Measurements from ENCODE around the gene POLA1.

POLA1 gene

GRCh38 chrX:24693453-24694202 lies at the start of gene POLA1:
POLA1 (plus strand) TSS chrX:24693918; CDS start chrX:24693962, 44 bp downstream.
- TF ChIP-seq OSR1 (CRISPR knock-in tag; IDR thresholded peaks at IDR 0.05) (no peak), SNAI2 (CRISPR knock-in tag; IDR thresholded peaks at IDR 0.05) (no peak), ISL1 (CRISPR knock-in tag; IDR thresholded peaks at IDR 0.05) (no peak), CSDC2 (CRISPR knock-in tag; IDR thresholded peaks at IDR 0.05) (no peak), ZC3H10 (CRISPR knock-in tag; IDR thresholded peaks at IDR 0.05) (no peak), CREB5 (CRISPR knock-in tag; IDR thresholded peaks at IDR 0.05; ENCODE audit: low read depth) (no peak), TSHZ2 (CRISPR knock-in tag; IDR thresholded peaks at IDR 0.05) (no peak), ZNF70 (CRISPR knock-in tag; IDR thresholded peaks at IDR 0.05) (no peak), ZNF8 (CRISPR knock-in tag; IDR thresholded peaks at IDR 0.05) (no peak), GLIS3 (CRISPR knock-in tag; IDR thresholded peaks at IDR 0.05) (no peak), TOX (CRISPR knock-in tag; IDR thresholded peaks at IDR 0.05; ENCODE audit: borderline replicate concordance) (no peak), POU6F1 (CRISPR knock-in tag; IDR thresholded peaks at IDR 0.05; ENCODE audit: borderline replicate concordance, low read depth) (no peak), ZNF565 (CRISPR knock-in tag; conservative IDR thresholded peaks at IDR 0.05; ENCODE audit: low read depth) (no peak), BACH2 (CRISPR knock-in tag; IDR thresholded peaks at IDR 0.05; ENCODE audit: borderline replicate concordance) (no peak), PPARA (CRISPR knock-in tag; IDR thresholded peaks at IDR 0.05; ENCODE audit: borderline replicate concordance) (no peak), PATZ1 (CRISPR knock-in tag; IDR thresholded peaks at IDR 0.05; ENCODE audit: borderline replicate concordance) (no peak)
- TF ChIP-seq, protein P1, sequence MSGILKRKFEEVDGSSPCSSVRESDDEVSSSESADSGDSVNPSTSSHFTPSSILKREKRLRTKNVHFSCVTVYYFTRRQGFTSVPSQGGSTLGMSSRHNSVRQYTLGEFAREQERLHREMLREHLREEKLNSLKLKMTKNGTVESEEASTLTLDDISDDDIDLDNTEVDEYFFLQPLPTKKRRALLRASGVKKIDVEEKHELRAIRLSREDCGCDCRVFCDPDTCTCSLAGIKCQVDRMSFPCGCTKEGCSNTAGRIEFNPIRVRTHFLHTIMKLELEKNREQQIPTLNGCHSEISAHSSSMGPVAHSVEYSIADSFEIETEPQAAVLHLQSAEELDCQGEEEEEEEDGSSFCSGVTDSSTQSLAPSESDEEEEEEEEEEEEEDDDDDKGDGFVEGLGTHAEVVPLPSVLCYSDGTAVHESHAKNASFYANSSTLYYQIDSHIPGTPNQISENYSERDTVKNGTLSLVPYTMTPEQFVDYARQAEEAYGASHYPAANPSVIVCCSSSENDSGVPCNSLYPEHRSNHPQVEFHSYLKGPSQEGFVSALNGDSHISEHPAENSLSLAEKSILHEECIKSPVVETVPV (CRISPR knock-in tag; IDR thresholded peaks at IDR 0.05), result no peak
- ATAC-seq, result peak; percentile 97

DNA sequence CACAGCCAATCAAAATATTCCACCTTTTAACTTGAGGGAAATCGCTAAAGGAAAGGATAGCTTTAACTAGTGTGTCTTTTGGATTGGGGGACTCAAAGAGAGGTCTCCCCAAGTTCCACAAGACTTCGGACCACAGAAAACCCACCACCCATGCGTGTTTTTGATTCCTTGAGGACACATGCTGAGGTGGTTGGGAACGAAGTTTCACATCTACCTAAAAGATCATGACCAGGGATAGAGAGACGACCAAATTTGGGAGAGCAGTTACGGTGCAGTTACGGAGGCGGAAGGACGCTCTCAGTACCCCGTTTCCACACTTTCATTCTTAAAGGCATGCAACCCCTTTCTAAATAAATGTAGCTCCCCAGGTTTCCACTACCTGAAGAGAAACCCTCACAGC lies 47.7 kb upstream of the POLA1 start:
- ATAC-seq, result no peak
- TF ChIP-seq ZNF565 (CRISPR knock-in tag; conservative IDR thresholded peaks at IDR 0.05; ENCODE audit: low read depth) (no peak), OSR1 (CRISPR knock-in tag; IDR thresholded peaks at IDR 0.05) (no peak), GLIS3 (CRISPR knock-in tag; IDR thresholded peaks at IDR 0.05) (no peak), POU6F1 (CRISPR knock-in tag; IDR thresholded peaks at IDR 0.05; ENCODE audit: borderline replicate concordance, low read depth) (no peak), CREB5 (CRISPR knock-in tag; IDR thresholded peaks at IDR 0.05; ENCODE audit: low read depth) (no peak), ESRRG (CRISPR knock-in tag; IDR thresholded peaks at IDR 0.05) (no peak), RARB (CRISPR knock-in tag; IDR thresholded peaks at IDR 0.05) (no peak), PPARA (CRISPR knock-in tag; IDR thresholded peaks at IDR 0.05; ENCODE audit: borderline replicate concordance) (no peak), ZFP3 (CRISPR knock-in tag; IDR thresholded peaks at IDR 0.05) (no peak), ZNF8 (CRISPR knock-in tag; IDR thresholded peaks at IDR 0.05) (no peak), SNAI2 (CRISPR knock-in tag; IDR thresholded peaks at IDR 0.05) (no peak), ZNF70 (CRISPR knock-in tag; IDR thresholded peaks at IDR 0.05) (no peak), BACH2 (CRISPR knock-in tag; IDR thresholded peaks at IDR 0.05; ENCODE audit: borderline replicate concordance) (no peak), ZC3H10 (CRISPR knock-in tag; IDR thresholded peaks at IDR 0.05) (no peak), ARNTL (CRISPR knock-in tag; IDR thresholded peaks at IDR 0.05; ENCODE audit: borderline replicate concordance, low read depth) (no peak)
- TF ChIP-seq, protein P1 (CRISPR knock-in tag; IDR thresholded peaks at IDR 0.05), result no peak
